HG02852 (cell line): ENCODE measurements around the gene ECEL1.

ENCODE experiments used
- ATAC-seq: cut with Tn5 transposase; IDR thresholded peaks from one replicate; pipeline ENCODE4 v1.9.1; 2021; ENCODE audit warnings: mild to moderate bottlenecking, moderate library complexity; ENCODE audit not compliant: unreplicated experiment

ECEL1 gene

DNA sequence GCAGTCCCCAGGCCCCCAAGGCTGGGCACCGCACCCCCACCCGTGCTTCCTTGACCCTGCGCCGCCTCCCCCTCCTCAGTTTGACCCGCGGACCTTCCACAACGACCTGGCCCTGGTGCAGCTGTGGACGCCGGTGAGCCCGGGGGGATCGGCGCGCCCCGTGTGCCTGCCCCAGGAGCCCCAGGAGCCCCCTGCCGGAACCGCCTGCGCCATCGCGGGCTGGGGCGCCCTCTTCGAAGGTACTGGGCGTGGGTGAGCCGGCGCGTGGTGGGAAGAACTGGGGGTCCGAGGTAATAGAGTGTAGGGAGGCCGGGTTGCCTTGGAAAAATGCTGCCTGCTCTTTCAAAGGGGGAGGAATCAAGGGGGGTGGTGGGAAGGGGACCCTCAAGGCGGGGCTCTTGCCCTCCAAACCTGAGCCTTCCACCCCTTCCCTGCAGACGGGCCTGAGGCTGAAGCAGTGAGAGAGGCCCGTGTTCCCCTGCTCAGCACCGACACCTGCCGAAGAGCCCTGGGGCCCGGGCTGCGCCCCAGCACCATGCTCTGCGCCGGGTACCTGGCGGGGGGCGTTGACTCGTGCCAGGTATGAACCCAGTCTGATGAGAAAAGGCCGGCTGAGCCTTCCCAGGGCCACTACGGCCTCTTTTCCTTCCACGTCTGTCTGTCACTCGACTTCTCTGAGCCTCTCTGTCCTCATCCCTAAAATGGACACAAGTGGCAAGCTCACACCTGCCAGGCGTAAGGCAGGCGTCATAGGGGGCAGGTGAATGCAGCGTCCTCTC, 35.2 kb upstream of the ECEL1 start:
- ATAC-seq = no peak

DNA sequence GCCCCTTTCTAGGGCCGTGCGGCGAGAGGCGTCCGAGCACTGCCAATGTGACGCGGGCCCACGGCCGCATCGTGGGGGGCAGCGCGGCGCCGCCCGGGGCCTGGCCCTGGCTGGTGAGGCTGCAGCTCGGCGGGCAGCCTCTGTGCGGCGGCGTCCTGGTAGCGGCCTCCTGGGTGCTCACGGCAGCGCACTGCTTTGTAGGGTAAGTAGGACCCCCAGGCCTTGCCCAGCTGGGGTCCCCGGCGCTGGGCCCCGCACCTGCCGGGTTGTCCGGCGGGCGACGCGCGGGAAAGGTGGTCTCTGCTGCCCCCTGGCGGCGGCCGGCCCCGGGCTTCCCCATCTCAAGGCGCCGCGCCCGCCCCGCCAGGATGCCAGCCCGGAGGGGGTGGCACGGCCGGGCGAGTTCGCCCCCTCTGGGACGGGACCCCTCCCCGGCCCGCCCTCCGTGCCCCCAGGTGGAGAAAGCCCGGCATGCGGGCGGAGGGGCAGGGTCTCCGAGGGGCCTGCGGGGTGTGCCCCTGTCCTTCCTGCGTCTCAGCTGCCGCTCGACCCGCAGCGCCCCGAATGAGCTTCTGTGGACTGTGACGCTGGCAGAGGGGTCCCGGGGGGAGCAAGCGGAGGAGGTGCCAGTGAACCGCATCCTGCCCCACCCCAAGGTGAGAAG, 34.5 kb upstream of the ECEL1 start:
- no peak for ATAC-seq

DNA sequence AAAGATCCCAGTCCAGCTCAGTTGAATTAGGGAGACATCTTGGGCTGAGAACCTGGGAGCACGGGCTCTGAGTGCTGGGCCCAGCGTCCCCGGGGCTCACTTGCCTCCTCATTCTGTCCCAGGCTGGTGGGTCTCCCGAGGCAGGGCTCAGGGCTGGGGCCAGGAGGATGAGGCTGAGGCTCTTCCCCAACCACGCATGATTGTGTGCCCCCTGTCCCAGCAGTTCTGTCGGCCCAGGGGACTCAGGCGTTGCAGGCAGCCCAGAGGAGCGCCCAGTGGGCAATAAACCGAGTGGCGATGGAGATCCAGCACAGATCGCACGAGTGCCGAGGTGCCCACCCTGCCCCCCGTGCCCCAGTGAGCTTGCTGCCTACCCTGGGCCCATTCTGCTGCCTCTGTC, 33.5 kb upstream of the ECEL1 start:
- ATAC-seq = no peak

DNA sequence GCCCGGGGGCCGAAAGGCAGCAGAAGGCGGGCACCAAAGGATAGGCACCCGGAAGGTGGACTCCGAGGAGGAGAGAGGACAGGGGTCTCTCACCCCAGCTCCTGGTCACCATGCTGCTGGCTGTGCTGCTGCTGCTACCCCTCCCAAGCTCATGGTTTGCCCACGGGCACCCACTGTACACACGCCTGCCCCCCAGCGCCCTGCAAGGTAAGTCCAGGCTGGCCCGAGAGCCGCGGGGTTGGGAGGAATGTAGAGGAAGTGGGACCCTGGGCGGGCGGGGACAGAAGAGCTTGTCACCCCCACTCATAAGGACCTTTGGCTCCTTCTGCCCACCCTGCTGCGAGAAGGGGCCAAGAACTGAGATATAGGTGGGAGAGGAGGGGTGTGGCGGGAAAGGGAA, 32.9 kb upstream of the ECEL1 start:
- no peak for ATAC-seq

DNA sequence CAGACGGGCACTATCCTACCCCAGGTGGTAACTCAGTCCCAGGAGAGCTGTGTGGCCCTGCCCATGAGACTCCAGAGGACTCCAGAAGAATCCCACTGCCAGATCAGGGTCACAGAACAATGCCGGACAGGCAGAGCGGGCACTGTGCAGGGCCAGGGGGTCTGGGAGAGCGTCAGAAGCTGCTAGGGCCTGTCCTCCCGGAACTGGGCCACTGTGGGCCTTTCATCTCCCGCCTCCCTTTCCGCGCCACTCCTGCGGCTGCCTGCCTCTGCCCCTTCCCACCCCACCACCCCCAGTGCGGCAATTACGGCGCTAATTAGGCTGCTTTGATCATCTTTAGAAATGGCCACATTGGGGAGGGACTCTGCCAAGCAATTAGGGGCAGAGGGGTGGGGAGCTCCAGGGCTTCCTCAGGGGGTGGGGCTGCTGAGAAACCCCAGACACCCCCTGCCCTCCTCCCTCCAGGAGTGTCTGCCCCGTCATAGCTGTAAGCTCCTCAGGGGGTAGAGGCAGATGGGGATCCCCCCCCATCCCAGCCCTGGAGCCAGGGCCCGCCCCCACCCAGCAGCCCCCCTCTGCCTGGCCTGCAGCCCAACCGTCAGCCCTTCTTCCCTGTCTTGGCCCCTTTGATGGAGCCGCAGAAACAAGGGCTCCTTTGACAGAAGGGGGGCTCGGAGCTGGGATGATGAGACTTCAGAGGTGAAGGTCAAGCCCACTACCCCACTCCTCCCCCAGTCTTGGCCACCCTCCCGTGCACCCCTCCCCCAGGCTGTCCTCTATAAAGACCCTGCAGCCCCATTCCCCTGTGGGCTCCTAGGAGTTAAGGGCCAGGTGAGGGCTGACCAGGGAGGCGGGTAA, 32.2 kb upstream of the ECEL1 start, which contains the start of gene PRSS56:
TSS of gene PRSS56 (plus strand) at position 808 of the 858 bp plus-strand sequence. CDS start 211 bp downstream, outside the sequence.
- ATAC-seq = no peak

DNA sequence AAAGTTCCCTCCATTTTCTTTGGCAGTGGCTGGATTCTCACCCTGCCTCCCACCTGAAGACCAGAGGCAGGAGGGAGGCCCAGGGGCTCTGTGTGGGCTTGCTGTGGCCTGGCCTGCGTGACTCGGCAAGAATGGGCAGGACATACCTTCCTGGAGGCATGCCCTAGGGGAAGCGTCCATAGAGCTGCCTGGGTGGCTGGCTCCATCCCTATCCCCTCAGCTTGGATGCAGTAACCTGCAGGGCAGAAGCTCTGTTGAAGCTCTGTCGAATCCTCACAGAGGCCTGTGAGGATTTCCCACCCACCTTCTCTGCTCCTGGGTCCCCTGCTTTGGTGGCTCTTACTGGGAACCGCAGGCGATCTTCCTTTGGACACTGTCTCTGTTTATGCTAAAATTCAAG, 31.2 kb upstream of the ECEL1 start:
- no peak for ATAC-seq

DNA sequence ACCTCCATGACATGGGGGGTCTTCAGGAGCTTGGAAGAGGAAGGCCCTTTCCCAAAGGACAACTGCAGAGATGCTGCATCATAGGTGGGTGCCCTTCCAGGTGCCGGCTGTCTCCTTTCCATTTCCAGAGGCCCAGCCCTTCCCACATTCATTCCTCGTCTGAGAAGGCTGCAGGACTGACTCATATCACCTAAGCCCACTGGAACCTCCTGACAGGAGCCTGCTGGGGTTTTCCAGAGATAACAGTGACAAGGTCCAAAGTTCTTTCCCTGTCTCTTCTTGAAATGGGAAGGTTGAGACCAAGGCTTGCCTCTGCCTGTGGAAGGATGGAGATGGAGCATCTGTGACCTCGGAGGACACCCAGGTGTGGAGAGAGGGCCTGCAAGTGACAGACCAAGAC, 28.9 kb upstream of the ECEL1 start:
- ATAC-seq = no peak

DNA sequence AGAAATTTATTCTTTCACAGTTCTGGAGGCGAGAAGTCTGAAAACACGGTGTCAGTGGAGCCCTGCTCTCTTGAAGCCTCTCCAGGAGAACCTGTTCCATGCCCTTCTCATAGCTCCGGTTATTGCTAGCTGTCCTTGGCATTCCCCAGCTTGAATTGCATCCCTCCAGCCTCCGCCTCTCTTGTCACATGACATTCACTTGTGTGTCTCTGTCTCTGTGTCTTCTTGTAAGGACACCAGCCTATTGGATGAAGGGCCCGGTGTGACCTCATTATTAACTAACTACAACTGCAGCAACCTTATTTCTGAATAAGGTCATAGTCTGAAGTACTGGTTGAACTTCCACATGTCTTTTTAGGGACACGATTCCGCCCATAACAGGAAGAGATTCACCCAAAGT, 28.0 kb upstream of the ECEL1 start:
- ATAC-seq = no peak

DNA sequence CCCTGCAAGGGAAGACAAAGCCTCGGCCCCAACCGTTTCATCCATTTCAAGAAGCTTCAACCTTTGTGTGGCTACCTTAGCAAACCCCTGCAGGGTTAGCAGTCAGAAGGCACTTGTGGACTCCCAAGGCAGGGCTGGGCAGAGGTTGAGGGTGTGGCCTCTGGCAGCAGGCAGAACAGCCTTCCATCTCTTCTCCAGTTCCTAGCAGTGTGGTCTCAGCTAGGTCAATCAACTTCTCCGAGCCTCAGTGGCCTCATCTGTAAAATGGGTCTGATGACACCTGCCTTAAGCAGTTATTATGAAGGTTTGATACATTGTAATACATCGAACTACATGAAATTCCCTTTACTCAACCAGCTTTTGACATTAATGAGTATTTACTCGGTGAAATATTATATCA, 25.7 kb upstream of the ECEL1 start:
- ATAC-seq = no peak

DNA sequence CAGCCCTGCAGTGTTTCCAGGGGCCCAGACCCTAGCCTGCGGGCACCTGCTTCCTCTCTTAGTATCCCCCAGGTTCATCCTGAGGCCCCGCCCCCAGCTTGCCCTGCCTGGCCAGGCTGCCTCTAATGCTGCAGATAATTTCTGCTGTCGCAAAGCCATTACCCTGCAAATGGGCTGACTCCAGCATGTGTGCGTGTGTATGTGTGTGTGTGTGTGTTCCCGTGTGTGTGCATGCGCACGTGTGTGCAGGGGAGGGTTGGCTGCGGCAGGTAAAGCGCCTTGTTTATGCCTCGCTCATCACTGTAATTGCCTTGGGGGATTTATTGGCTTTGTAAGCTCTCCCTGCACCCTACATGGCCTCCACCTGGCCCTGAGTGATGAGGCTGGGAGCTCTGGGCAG, 25.0 kb upstream of the ECEL1 start:
- ATAC-seq = no peak

DNA sequence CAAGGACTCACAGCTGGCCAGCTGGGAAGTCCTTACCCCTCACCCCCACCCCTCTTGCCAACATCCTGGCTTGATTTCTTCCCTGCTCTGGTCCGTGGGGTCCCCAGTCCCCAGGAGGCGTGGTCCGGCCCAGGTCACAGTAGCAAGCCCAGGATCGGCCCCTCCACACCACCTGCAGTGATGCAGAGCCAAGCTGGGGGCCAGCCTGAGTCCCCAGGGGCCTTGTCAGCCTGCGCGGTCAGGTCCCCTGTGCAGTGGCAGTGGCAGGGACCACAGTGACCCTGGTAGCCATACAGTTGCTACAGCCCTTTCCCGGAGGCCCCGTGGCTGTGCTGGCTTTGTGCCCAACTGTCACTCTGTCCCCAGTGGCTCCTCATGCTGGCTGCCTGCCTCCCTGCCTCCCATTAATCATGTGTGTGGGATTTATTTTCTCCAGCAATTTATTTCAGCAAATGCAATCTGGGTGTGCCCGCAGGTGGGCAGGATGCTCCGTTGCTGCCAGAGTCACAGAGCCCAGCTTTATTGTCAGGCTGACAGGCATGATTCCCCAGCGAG, 23.8 kb upstream of the ECEL1 start:
- ATAC-seq = no peak

DNA sequence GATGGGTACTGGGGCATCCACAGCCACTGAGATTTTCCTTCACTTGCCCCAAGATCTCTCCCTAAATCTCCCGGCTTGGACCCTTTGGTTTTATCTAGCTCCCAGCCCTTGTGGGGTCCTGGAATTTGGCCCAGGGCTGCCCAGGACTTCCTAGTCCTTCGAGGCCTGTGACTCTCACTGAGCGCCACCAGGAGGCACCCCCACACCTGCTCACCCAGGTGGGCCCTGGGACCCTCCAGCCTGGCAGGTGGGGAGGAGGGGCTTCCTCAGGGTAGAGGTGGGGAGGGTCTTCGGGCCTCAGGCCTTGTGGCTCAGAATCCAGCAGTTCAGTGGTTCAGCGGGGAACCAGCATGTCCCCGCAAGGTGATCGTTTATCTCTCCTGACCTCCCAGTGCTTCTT, 20.6 kb upstream of the ECEL1 start:
- ATAC-seq = no peak

DNA sequence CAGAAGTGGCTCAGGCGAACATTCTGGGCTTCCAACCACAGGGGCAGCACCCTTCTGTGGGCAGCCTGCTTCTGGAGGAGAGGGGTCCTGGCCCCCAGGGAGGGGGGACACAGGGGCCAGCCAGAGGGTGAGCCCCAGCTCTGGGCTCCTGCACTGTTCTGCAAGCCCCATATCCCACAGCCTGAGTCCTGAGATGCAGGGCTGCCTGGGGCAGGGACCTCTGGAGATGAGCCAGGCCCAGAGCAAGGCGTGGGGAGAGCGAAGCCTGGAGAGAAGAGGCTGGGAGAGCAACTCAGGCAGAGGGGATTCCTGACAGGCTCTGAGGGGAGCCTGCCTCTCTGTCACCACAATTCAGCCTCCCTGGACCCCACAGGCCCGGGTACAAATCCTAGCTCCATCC, 19.1 kb upstream of the ECEL1 start:
- ATAC-seq = no peak

DNA sequence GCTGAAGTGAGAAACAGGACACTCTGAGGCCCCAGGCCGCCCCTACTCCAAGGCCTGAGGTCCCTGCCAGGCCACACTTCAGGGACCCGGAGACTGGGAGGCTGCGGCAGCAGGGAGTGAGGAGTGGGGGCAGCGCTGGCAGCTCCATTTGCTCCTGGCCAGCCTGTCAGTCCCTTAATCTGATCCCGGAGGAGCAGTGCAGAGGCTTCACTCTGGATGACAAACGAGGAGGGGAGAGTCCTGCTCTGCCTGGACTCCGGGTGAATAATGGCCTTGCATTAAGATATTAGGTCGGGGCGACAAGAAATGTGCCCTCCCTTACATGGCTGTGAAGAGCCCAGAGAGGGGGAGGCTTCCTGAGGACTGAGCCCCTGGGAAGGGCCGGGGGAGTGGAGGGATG, 18.2 kb upstream of the ECEL1 start:
- no peak for ATAC-seq

DNA sequence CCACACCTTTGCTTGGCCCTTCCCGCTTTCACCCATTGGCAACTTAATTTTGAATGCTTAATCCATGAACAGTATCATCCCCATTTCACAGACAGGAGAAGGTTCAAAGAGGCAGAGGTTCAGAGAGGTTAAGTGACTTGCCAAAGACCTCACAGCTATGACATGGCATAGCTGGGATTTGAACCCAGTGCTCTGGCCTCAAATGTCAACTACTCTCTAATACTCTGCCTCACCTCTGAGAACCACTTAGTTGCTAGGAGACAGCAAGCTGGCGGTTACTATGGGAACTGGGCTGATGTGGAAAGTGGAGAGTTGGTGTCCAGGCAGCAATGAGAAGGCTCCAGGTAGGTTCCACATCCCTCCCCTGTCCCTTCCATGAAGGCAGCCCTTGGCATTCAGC, 16.8 kb upstream of the ECEL1 start:
- no peak for ATAC-seq

DNA sequence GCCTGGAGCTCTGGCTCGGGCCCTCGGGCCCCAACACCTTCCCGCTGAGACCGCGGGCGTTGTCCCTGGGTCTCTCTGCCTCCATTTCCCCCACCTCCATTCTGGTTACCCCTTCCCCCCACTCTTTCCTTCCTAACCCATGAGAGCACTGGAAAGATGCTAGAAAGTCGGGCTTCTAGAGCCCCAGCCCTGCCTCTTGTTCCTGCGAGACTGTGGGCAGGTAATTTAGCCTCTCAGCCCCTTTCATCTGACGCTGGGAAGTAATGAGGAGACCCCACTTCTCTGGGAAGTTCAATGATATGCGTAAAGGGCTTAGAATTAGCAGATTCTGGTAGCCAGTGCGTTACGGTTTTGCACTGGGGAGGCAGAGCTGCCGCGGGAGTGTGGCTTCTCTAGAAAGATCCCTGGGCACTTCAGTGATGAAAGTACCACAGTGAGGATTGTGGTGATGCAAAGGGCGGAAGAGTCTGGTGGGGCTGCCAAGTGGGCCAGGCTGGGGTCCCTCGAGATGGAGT, 16.2 kb upstream of the ECEL1 start:
- no peak for ATAC-seq

DNA sequence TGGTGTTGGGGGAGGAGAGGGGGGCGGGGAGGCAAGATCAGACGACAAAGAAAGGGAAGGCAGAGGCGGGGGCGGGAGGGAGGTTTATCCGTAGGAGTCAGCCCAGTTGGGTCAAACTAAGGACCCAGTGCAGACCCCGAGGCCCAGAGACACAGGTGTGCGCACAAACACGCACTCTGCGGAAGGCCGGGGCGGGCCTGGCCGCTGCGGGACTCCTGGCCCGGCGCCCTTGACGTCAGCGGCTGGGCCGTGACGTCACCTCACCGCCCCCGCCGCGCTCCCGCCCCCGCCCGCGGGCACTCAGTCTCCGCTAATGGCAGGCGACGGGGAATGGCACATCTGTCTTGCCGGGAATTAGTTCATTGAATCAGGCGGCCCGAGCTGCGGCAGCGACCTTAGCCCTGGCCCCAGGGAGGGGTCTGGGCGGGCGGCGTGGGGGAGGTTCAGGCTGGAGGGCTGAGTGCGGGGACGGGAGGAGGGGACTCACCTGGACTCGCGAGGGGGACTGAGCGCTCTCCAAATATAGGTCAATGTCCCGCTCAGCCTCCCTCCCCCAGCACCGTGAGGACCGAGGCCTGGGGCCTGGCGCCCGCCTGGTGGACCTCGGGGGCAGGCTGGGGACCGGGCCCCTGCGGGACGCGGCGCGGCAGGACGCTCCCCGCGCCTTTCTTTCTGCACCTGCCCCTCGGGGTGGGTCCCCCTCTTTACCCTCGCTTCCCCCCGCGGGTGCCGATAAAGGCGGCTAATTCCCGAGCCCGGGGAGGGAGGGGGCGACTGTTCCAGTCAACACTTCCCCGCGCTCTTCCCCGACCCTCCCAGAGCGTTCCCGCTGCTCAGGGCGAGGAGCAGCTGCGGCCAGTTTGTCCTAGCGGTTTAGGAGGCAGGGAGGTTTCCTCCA, 15.5 kb upstream of the ECEL1 start:
- ATAC-seq = no peak

DNA sequence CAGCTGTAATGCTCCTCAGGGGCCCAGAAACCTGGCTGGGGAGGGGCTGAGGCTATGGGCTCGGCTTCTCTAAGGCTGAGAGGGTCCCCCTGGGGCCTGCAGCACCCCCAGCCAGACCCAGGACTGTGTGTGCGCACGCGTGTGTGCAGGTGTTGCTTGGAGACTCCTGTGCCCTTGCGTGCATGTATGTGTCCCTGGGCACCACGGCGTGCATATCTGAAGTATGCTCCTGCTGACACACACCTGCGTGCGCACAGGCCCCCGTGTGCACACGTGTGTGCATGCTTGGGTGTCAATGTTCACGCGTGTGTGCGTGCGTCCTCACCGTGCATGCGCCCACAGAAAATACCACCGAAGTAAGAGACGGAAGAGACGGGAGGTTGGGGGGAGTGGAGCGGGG, 14.9 kb upstream of the ECEL1 start:
- no peak for ATAC-seq

DNA sequence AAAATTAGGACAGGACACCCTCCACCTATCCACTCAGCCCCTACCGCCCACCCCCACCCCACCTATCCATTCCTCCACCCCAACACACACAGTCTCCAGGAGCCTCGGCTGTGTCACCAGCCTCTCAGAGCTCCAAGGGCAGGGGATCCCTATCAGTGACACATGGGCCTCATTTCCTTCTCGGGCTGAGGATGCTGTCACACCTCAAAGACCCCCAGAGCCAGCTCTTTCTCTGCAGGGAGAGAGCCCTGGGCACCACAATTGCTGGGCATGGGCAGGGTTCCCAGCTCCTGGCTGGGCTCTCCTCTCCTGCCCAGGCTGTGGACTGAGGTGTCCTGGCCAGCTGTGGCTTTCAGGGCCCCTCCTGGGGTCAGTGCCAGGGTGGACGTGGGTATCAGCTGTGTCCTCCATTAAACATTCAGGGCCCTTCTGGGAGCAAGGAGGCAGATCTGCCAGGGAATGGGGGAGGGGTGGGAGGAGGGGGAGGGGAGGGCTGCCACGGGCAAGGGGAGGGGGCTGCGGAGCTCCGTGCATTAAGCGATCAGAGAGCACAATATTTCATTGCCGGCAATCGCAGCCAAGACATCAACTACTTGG, 14.3 kb upstream of the ECEL1 start:
- ATAC-seq = no peak

DNA sequence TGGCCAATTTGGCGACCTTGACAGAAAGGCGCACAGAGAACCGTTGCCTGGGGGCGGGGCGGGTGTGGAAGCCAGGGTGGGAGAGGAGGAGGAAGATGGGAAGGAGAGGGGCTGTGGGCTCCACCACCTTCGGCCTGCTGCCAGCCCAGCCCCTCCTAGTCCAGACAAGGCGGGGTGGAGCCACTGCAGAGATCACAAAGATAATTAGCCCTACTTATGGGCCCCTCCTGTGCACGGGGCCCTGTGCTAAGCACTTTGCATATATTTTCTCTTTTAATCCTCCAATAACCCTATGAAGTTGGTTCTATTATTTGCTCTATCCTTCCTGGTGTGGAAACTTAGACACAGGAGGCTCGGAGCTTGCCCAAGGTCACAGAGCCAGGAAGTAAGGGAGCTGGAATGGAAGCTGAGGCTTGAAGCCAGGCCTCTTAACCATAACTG, 13.7 kb upstream of the ECEL1 start:
- no peak for ATAC-seq
